Measurements from ENCODE around the gene ACTMAP.

- TF ChIP-seq REST (IDR thresholded peaks at IDR 0.05; ENCODE audit: borderline replicate concordance in 1 of 2, low read depth in 1 of 2, low read length in 2 of 2), result no peak
- TF ChIP-seq RAD21 (CRISPR knock-in tag; IDR thresholded peaks at IDR 0.05), result no peak
- TF ChIP-seq YEATS4 (CRISPR knock-in tag; IDR thresholded peaks at IDR 0.05; ENCODE audit: borderline replicate concordance), result no peak
- TF ChIP-seq NRL (CRISPR knock-in tag; IDR thresholded peaks at IDR 0.05; ENCODE audit: borderline replicate concordance), result no peak
- TF ChIP-seq HOMEZ (CRISPR knock-in tag; IDR thresholded peaks at IDR 0.05; ENCODE audit: low read depth), result no peak
- TF ChIP-seq POLR2AphosphoS5 (IDR thresholded peaks at IDR 0.05; ENCODE audit: low read depth, low read length), result no peak
- no peak for TF ChIP-seq MXD3 (CRISPR knock-in tag; IDR thresholded peaks at IDR 0.05)
- no peak for TF ChIP-seq RBAK (CRISPR knock-in tag; IDR thresholded peaks at IDR 0.05)
- no peak for TF ChIP-seq CTCF (CRISPR knock-in tag; IDR thresholded peaks at IDR 0.05)
- no peak for TF ChIP-seq EZH2 (conservative IDR thresholded peaks at IDR 0.05; ENCODE audit: low read depth, low read length)
- no peak for TF ChIP-seq TP53 (CRISPR knock-in tag; conservative IDR thresholded peaks at IDR 0.05)
These were observed 18.6 kb upstream of the ACTMAP start for GRCh38 chr19:40768869-40769268.
